Stimulated activated CD4-positive, alpha-beta T cell treated with anti-CD3 and anti-CD28 coated beads, Interleukin-4, amount 100 ng/mL, for 1 hour (primary cell): Measurements from ENCODE around the gene KRTCAP3.
A peak's percentile ranks its signal among the peaks of the same experiment; 100 is the strongest.

Source experiments
- DNase-seq: peaks from one replicate; pipeline ENCODE4 v3.0.0-alpha.2; 2020

The KRTCAP3 gene

GRCh38 chr2:27441226-27441926 is 805 bp upstream of the KRTCAP3 start:
- no peak for DNase-seq

DNA sequence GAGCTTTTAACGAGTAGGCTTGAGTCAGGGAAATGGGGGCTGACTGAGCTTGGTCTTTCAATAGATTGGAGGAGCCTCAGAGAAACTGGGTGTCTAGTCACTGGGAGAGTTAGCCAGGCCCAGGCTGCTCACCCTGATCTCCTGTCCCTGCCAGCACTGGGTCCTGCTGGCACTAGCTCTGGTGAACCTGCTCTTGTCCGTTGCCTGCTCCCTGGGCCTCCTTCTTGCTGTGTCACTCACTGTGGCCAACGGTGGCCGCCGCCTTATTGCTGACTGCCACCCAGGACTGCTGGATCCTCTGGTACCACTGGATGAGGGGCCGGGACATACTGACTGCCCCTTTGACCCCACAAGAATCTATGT is 720 bp downstream of the KRTCAP3 start:
- no peak for DNase-seq

DNA sequence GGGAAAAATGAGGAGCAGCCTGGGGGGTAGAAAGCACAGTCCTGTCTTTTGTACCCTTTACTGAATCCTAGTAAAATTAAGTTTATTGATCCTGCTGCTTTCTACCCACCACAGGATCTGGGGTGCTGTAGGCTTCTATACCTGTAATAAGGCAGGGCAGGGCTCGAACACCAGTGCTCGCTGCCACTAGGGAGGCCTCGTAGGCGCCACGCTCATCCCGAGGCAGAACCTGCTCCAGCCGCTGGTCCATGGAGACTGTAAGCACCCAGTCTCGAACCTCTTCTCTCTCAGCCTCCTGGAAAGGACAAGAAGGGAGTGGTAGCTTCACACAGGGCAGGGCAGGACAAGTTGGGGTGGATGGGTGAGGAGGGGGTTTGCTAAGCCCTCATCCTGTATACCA is 3.0 kb downstream of the KRTCAP3 start:
- no peak for DNase-seq

DNA sequence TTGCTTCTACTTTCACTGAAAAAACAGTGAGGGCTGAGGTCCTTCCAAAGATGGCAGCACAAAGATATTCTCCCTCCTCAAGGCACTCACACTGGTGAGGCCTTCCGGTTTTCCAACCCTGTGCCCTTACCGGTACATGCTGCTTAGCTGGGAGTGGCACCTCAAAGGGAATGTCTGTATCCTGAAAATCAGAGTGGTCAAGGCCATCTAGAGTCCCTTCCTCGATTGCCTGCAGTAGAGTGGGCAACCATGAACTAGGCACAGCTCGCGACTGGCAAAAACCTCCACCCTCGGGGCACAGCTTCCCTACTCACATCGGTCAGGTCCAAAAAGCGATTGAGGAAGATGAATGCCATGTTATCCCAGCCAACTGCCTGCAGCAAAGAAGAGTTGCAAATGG is 3.4 kb downstream of the KRTCAP3 start:
- no peak for DNase-seq

- DNase-seq = no peak
Observed at GRCh38 chr2:27446057-27446456, 3.9 kb downstream of the KRTCAP3 start.

- DNase-seq = no peak
Observed at GRCh38 chr2:27448381-27448780, 6.2 kb downstream of the KRTCAP3 start.

- DNase-seq = no peak
Observed at GRCh38 chr2:27451095-27451494, 8.9 kb downstream of the KRTCAP3 start.

DNA sequence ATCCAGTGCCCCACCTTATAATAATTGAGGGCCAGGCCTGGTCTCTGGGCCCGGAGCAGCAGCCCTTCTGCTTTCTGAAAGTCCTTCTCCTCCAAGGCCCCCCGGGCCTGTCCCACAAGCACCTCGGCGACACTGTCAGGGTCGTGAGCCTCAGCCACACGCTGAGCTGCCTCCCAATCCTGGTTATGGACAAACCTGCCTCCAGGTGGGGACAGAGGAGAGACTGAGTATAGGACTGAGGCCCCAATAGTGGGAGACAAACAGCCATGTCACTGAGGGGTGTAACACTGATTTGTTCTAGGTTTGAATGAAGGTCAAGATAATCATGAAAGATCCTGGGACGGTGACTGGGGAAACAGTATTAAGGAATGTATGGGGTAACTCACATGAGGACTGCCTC is 11.8 kb downstream of the KRTCAP3 start:
- no peak for DNase-seq

- DNase-seq = no peak
Observed at GRCh38 chr2:27461118-27461517, 18.9 kb downstream of the KRTCAP3 start.

DNA sequence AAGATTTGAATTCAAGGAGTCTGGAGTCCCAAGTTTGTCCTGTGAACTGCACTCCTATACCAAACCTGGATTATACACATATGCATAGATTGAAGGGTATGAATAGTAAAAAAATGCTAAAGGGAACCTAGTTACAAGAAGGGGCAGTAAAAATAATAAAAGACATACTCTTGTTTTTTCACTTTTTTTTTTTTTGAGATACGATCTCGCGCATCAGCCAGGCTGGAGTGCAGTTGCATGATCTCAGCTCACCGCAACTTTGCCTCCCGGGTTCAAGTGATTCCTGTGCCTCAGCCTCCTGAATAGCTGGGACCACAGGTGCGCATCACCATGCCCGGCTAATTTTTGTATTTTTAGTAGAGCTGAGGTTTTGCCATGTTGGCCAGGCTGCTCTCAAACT is 22.3 kb downstream of the KRTCAP3 start:
- no peak for DNase-seq

GRCh38 chr2:27471961-27472360 is 29.8 kb downstream of the KRTCAP3 start:
- no peak for DNase-seq

- DNase-seq = no peak
Observed at GRCh38 chr2:27485496-27485895, 43.3 kb downstream of the KRTCAP3 start.

GRCh38 chr2:27489118-27489497 is 46.9 kb downstream of the KRTCAP3 start:
- no peak for DNase-seq

- peak; percentile 98 for DNase-seq
Observed at GRCh38 chr2:27489498-27490397, 47.6 kb downstream of the KRTCAP3 start, which contains the start of gene IFT172. IFT172 (minus strand) TSS chr2:27489743; CDS start chr2:27489653, 90 bp downstream.

GRCh38 chr2:27492557-27492956 is 50.4 kb downstream of the KRTCAP3 start:
- no peak for DNase-seq

- DNase-seq = no peak
Observed at GRCh38 chr2:27493948-27494283, 51.7 kb downstream of the KRTCAP3 start.
